Fibroblast of lung (primary cell): ENCODE measurements around the gene KL. TPM values are rescaled to one million over a fixed set of nuclear protein-coding genes. Genes with fewer than 3 reads are reported as not detected.
A peak's percentile ranks its signal among the peaks of the same experiment; 100 is the strongest.

Experiments
- DNase-seq, 2 donors: peaks; one replicate each; pipeline versions ENCODE4 v3.0.0 to v3.0.0-alpha.2; 2010; ENCODE audit warnings: low read depth in 2 of 2
- H2AFZ ChIP-seq: 2 replicates; pipeline ENCODE4 v1.5.1; 2012; ENCODE audit warnings: low read length, control low read depth, inconsistent platforms
- H3K27ac ChIP-seq: 2 replicates; pipeline ENCODE4 v1.5.1; 2011; ENCODE audit warnings: low read length, control low read depth; ENCODE audit not compliant: insufficient read depth
- H3K27me3 ChIP-seq: 2 replicates; pipeline ENCODE4 v1.5.1; 2011; ENCODE audit warnings: mild to moderate bottlenecking, low read length; ENCODE audit not compliant: control insufficient read depth, insufficient read depth
- H3K36me3 ChIP-seq: 2 replicates; pipeline ENCODE4 v1.5.1; 2011; ENCODE audit warnings: low read length; ENCODE audit not compliant: control insufficient read depth, insufficient read depth
- H3K4me1 ChIP-seq: 2 replicates; pipeline ENCODE4 v1.5.1; 2011; ENCODE audit warnings: low read length; ENCODE audit not compliant: control insufficient read depth, insufficient read depth; ENCODE audit errors: extremely low read depth
- H3K4me2 ChIP-seq: 2 replicates; pipeline ENCODE4 v1.5.1; 2011; ENCODE audit warnings: low read length, control low read depth; ENCODE audit not compliant: insufficient read depth; ENCODE audit errors: extremely low read depth
- H3K4me3 ChIP-seq, 4 experiments: fragments of 200-600 bp in 1 of 4; sonication (generic) in 1 of 4; replicated peaks in 1 of 4; 2 replicates each; pipeline ENCODE4 v1.5.1; 2011 to 2016; ENCODE audit warnings: low read length in 4 of 4, low read depth in 3 of 4, mild to moderate bottlenecking in 3 of 4, control low read depth in 2 of 4, inconsistent platforms in 1 of 4, mixed read lengths in 1 of 4; ENCODE audit not compliant: insufficient read depth in 1 of 4; ENCODE audit errors: control extremely low read depth in 1 of 4
- H3K79me2 ChIP-seq: 2 replicates; pipeline ENCODE4 v1.5.1; 2012; ENCODE audit warnings: mild to moderate bottlenecking, low read length, inconsistent platforms; ENCODE audit not compliant: control insufficient read depth, insufficient read depth
- H3K9ac ChIP-seq: 2 replicates; pipeline ENCODE4 v1.5.1; 2011; ENCODE audit warnings: mild to moderate bottlenecking, low read length, control low read depth; ENCODE audit not compliant: insufficient read depth
- H3K9me3 ChIP-seq: 2 replicates; pipeline ENCODE4 v1.5.1; 2012; ENCODE audit warnings: low read depth, low read length; ENCODE audit not compliant: control insufficient read depth, insufficient read depth
- H4K20me1 ChIP-seq: 2 replicates; pipeline ENCODE4 v1.5.1; 2011; ENCODE audit warnings: low read length; ENCODE audit not compliant: control insufficient read depth, insufficient read depth; ENCODE audit errors: extremely low read depth
- CTCF ChIP-seq, 2 donors: IDR thresholded peaks in 1 of 2; conservative IDR thresholded peaks in 1 of 2; 1 replicate in 1 of 2; 2 replicates in 1 of 2; pipeline ENCODE4 v1.5.1; 2011 to 2012; ENCODE audit warnings: low read length in 2 of 2, control low read depth in 1 of 2, inconsistent platforms in 1 of 2, low read depth in 1 of 2, mild to moderate bottlenecking in 1 of 2
- EZH2 ChIP-seq: IDR thresholded peaks from 2 replicates; pipeline ENCODE4 v1.5.1; 2012; ENCODE audit warnings: low read length, control low read depth, mild to moderate bottlenecking; ENCODE audit errors: missing control alignments
- polyA plus RNA-seq, 2 donors: library from polyadenylated mRNA; depleted of rRNA in 1 of 2; stranded (reverse) in 1 of 2; unstranded in 1 of 2; fragments of >200 nt; gene quantifications; 2 replicates each; pipeline ENCODE4 v1.2.1, GENCODE V29; 2011 to 2012; ENCODE audit warnings: missing spikeins in 1 of 2
- total RNA-seq: library from RNA; depleted of rRNA; stranded (reverse); fragments of >200 nt; gene quantifications from 2 replicates; pipeline ENCODE4 v1.2.1, GENCODE V29; 2014

Gene KL
- total and polyA plus RNA-seq, 2 donors (not counting 1 experiment from before 2014, with no cell fraction given), result 0.17 TPM; not detected in 1

GRCh38 chr13:32983058-32983457, 33.2 kb upstream of the KL start:
- Histone ChIP-seq H3K9me3 (no peaks in the 10 kb centered on the region), H3K27me3 (no peaks in the 10 kb centered on the region), H3K4me2 (no peak overlapping the region), H3K4me1 (no peaks in the 10 kb centered on the region), H3K36me3 (no peaks in the 10 kb centered on the region), H3K4me3 (no peak overlapping the region), H3K27ac (no peak overlapping the region), H3K9ac (no peak overlapping the region), H4K20me1 (no peaks in the 10 kb centered on the region), H3K79me2 (no peaks in the 10 kb centered on the region), H2AFZ (no peak overlapping the region)
- DNase-seq, result no peak
- no peak for TF ChIP-seq EZH2
- no peak for TF ChIP-seq CTCF (conservative IDR thresholded peaks at IDR 0.05 in 1 of 2, IDR thresholded peaks at IDR 0.05 in 1 of 2; ENCODE audit: low read depth in 1 of 2, low read length in 2 of 2)

DNA sequence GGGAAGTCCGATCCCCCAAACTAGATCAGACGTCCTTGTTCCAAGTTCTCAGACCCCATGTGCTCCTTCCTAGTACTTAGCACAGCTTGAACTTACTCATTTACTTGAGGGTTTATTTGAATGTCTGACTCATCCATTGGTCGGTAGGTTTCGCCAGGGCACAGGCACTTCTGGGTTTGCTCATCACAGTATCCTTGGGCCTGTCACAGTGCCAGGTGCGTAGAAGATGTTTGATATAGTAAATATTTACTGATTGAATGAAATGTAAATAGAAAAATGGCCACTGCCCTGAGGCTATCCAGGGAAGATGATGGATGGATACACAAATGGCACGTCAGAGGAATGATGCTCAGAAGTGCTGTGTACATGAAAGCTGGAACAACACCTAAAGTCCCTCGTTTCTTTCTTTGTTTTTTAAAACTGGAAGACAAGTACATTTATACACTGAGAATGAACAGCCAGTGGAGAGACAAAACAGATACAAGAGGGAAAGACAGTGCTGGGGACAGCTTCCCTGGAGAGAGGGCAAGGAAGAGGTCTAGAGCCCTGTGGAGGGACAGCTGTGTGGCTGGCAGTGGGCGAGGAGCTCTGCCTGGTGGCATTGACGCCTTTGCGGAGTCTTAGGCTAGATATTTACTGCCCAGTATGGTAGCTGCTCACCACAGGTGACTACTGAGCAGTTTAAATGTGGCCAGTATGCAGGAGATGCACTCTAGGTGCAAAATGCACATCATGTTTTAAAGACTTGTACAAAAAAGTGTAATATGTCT, 31.2 kb upstream of the KL start:
- DNase-seq, result peak in 1 of 2 donors; percentile 39
- no peaks in the 10 kb centered on the region for H3K4me1 ChIP-seq

DNA sequence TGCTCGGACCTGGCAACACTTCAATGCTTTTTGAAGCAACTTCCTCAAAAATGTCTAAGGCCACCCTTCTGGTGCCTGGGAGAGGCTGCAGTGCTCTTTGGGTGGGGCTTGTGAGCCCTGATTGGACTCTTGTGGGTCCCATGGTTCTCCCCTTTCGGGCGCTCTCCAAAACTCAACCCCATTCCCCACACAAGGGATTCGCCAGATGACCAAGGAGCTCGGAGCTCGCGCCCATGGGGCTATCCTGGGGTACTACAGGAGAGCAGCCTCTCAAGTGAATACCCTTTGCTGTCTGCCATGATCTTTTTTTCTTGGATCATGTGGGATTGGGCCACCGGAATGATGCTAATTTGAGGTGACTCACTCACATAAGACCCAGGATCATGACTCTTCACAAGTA, 29.7 kb upstream of the KL start:
- Histone ChIP-seq H4K20me1 (no peaks in the 10 kb centered on the region), H3K79me2 (no peaks in the 10 kb centered on the region), H3K4me1 (no peaks in the 10 kb centered on the region), H3K27ac (no peak overlapping the region), H2AFZ (no peak overlapping the region), H3K4me3 (no peak overlapping the region), H3K9ac (no peak overlapping the region), H3K36me3 (no peaks in the 10 kb centered on the region), H3K4me2 (no peak overlapping the region), H3K27me3 (no peaks in the 10 kb centered on the region), H3K9me3 (no peaks in the 10 kb centered on the region)
- peak in 1 of 2 donors; percentile 5 for DNase-seq
- TF ChIP-seq CTCF (conservative IDR thresholded peaks at IDR 0.05 in 1 of 2, IDR thresholded peaks at IDR 0.05 in 1 of 2; ENCODE audit: low read depth in 1 of 2, low read length in 2 of 2) (no peak), EZH2 (no peak)

More for the DNA sequence above, 31.2 kb upstream of the KL start:
- H3K9me3 ChIP-seq, result no peaks in the 10 kb centered on the region
- no peak overlapping the region for H2AFZ ChIP-seq
- no peaks in the 10 kb centered on the region for H3K79me2 ChIP-seq
- TF ChIP-seq EZH2 (no peak), CTCF (conservative IDR thresholded peaks at IDR 0.05 in 1 of 2, IDR thresholded peaks at IDR 0.05 in 1 of 2; ENCODE audit: low read depth in 1 of 2, low read length in 2 of 2) (no peak)
- H3K27ac ChIP-seq, result no peak overlapping the region
- no peaks in the 10 kb centered on the region for H3K27me3 ChIP-seq
- H3K4me3 ChIP-seq, result no peak overlapping the region
- no peaks in the 10 kb centered on the region for H3K36me3 ChIP-seq
- no peak overlapping the region for H3K4me2 ChIP-seq
- no peaks in the 10 kb centered on the region for H4K20me1 ChIP-seq
- H3K9ac ChIP-seq, result no peak overlapping the region
